ENCODE results near the gene CCDC188.

Gene CCDC188

DNA sequence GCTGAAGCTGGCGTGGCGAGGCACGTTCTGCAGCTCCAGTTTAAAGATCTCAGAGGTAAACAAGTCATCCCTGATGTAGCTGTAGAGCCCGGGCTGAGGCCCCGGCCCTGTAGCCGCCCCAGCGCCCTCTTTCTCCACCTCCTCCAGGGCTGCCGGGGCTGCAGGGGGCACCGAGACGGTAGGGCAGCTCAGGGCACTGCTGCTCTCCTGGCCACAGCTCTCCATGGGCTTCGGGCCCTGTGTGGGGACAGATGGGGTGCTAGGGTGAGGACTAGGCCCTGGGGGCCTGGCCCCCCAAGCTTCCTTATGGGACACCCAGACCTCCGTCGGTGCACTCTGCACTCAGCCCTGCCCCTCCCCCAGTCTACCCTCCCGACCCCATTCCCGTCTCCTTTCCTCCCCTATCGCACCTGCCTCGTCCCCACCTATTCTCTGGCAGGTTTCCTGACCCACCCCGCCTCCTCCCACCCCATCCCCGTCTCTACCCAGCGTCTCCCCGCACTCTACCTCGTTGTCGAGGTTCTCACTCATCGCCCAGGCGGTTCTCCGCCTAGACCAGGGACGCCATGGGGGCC, 34.4 kb downstream of the CCDC188 start:
- H3K9me3 ChIP-seq = no peaks in the 10 kb centered on the region
- H3K27ac ChIP-seq = peak overlapping the region; percentile 81
- TF ChIP-seq, protein P1, sequence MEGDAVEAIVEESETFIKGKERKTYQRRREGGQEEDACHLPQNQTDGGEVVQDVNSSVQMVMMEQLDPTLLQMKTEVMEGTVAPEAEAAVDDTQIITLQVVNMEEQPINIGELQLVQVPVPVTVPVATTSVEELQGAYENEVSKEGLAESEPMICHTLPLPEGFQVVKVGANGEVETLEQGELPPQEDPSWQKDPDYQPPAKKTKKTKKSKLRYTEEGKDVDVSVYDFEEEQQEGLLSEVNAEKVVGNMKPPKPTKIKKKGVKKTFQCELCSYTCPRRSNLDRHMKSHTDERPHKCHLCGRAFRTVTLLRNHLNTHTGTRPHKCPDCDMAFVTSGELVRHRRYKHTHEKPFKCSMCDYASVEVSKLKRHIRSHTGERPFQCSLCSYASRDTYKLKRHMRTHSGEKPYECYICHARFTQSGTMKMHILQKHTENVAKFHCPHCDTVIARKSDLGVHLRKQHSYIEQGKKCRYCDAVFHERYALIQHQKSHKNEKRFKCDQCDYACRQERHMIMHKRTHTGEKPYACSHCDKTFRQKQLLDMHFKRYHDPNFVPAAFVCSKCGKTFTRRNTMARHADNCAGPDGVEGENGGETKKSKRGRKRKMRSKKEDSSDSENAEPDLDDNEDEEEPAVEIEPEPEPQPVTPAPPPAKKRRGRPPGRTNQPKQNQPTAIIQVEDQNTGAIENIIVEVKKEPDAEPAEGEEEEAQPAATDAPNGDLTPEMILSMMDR (IDR thresholded peaks at IDR 0.05) = no peak
- peak overlapping the region; percentile 81 to 82 for H3K4me3 ChIP-seq (ENCODE audit: low read depth in 1 of 2, low read length in 1 of 2)
- no peaks in the 10 kb centered on the region for H3K27me3 ChIP-seq
- H3K36me3 ChIP-seq = peaks cover 52% of the 10 kb centered on the region
- H3K4me1 ChIP-seq (ENCODE audit: control insufficient read depth in 1 of 2, insufficient read depth in 1 of 2, low read depth in 1 of 2, low read length in 1 of 2) = peaks cover 23% of the 10 kb centered on the region in 2 experiments

DNA sequence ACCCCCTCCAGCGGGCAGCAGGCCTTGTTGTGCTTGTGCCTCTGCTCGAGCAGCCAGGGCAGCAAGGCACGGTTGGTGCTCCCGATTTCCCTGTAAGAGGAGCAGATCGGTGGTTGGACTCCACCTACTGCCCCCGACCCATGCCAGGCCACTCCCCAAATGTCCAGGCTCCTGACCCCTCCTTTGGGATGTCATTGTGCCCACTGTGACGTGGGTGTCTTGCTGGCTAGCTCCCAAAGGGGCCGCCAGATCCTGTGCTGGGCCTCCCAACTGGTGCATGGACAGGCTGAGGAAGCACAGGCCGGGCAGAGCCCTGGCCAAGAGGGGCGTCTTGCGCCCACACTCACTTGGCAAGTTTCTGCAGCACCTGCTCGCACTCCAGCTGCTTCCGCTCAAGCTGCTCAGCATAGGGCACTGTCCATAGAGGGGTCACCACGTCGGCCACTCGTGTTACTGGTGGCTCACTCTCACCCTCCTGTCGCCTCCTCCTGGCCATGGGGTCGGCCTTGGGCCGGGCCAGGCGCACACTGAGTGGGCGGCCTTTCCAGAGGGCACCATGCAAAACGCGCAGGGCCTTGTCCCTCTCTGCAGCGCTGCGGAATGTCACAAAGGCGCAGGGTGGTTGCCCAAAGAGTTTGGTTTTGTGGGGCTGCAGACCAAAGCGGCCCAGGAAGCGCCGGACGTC, 35.0 kb downstream of the CCDC188 start, which contains the start of gene RANBP1:
Gene RANBP1 (plus strand): TSS at position 414 of the 685 bp plus-strand sequence. CDS start 81 bp downstream, at position 495.
- no peaks in the 10 kb centered on the region for H3K27me3 ChIP-seq
- TF ChIP-seq, protein P1 (IDR thresholded peaks at IDR 0.05) = no peak
- H3K9me3 ChIP-seq = no peaks in the 10 kb centered on the region
- H3K36me3 ChIP-seq = peaks cover 54% of the 10 kb centered on the region
- H3K4me3 ChIP-seq (ENCODE audit: low read depth in 1 of 2, low read length in 1 of 2) = peak within 1 kb of the TSS; percentile 81 to 82
- peak within 1 kb of the TSS; percentile 81 for H3K27ac ChIP-seq
- H3K4me1 ChIP-seq (ENCODE audit: control insufficient read depth in 1 of 2, insufficient read depth in 1 of 2, low read depth in 1 of 2, low read length in 1 of 2) = peaks cover 23% of the 10 kb centered on the region in 2 experiments

DNA sequence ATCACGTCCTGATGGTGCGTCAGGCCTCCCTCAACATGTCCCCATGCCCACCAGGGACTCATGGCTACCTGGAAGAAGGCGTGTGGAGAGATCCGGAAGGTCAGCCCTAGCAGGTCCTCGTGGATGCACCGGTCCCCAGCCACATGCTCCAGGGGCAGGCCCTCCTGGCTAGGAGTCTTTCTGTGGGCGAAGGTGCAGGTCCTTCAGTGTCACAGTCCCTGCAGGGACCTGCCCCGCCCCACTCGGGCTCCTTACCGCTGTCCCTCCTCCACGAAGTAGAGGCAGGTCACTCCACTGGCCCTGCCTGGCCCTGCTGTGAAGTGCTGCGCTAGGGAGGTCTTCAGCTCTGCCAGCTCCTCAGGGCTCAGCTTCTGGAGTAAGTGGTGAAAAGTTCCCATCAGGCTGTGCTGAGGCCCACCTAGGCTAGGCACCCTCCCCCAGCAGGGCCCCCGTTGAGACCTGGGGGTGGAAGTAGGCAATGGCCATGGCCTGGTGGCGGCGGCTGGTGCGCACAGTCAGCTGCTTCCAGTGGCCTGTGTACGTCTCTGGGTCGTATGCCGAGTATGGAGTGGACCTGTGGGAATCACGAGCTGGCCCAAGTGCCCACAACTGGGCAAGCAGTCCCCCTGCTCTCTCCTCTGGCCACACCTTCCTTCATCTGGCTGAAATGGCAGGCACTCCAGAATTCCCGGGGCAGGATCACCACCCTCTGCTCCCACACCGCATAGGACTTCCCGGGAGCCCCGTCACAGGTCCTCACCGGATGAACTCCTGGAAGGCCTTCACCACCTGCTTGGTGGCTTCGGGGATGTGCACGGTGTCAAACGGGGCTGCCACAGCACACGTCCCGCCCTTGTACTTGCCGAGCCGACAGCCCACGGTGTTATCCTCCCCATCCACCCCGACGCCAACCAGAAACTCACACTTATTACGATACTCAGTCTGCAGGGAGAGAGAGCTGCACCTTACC, 36.1 kb downstream of the CCDC188 start:
- Histone ChIP-seq H3K4me1 (ENCODE audit: control insufficient read depth in 1 of 2, insufficient read depth in 1 of 2, low read depth in 1 of 2, low read length in 1 of 2) (peaks cover 23% of the 10 kb centered on the region in 2 experiments), H3K36me3 (peaks cover 54% of the 10 kb centered on the region)

DNA sequence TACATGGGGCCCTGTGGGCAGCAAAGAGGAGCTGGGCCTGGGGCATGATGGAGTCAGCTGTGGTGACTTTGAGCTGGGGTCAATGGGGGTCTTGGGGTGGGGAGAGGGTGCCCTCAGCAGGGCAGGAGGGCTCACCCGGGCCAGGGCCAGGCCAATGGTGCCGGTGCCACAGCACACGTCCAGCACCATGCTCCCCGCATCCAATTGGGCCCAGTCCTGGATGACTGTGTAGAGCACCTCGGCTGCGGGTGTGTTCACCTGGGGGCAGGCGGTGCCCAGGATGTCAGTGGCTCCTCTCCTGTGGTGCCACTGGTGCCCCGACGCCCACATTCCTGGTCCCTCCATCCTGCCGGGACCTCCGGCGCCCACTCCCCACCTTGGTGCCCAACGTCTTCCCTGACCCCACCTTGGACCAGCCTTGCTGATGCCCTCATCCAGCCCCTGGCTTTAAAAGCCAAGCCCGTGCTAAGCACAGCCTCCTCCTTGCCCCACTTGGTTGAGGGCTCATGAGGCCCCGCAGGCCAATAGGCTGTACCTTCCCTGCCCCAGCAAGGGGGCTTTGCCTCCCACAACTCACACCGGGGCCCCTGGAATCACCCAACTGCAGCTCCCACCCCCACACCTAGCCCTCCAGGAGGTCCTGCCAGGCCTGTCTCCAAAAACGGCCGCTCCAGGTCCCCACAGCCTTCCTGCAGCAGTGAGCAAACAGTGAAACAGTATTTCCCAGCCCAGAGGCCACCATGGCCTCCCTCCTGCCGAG, 37.1 kb downstream of the CCDC188 start:
- H3K4me3 ChIP-seq (ENCODE audit: low read depth in 1 of 2, low read length in 1 of 2) = no peak overlapping the region
- H3K27ac ChIP-seq = no peak overlapping the region
- TF ChIP-seq, protein P1 (IDR thresholded peaks at IDR 0.05) = no peak

More for the DNA sequence above, 36.1 kb downstream of the CCDC188 start:
- TF ChIP-seq, protein P1 (IDR thresholded peaks at IDR 0.05) = no peak
- Histone ChIP-seq H3K27me3 (no peaks in the 10 kb centered on the region), H3K27ac (no peak overlapping the region), H3K9me3 (no peaks in the 10 kb centered on the region), H3K4me3 (ENCODE audit: low read depth in 1 of 2, low read length in 1 of 2) (no peak overlapping the region)

More for the DNA sequence above, 37.1 kb downstream of the CCDC188 start:
- Histone ChIP-seq H3K9me3 (no peaks in the 10 kb centered on the region), H3K36me3 (peaks cover 61% of the 10 kb centered on the region), H3K27me3 (no peaks in the 10 kb centered on the region), H3K4me1 (ENCODE audit: control insufficient read depth in 1 of 2, insufficient read depth in 1 of 2, low read depth in 1 of 2, low read length in 1 of 2) (peaks cover 23% of the 10 kb centered on the region in 2 experiments)

Data from neutrophil (primary cell).